Stomach (tissue), 9 donors: ENCODE results near the gene C1QTNF8. TPM values are rescaled to one million over a fixed set of nuclear protein-coding genes. Genes with fewer than 3 reads are reported as not detected.

Experiments
- DNase-seq, 2 donors: peaks; one replicate each; pipeline versions ENCODE4 v3.0.0 to v3.0.0-alpha.2; 2013 to 2019
- H3K27ac ChIP-seq, 5 donors: fragments of 200-600 bp in 4 of 5; sonication (generic) in 4 of 5; one replicate each; pipeline ENCODE4 v1.5.1; 2013 to 2019; ENCODE audit warnings: mild to moderate bottlenecking in 1 of 5, moderate library complexity in 1 of 5
- H3K27me3 ChIP-seq, 3 donors: fragments of 200-600 bp; sonication (generic); one replicate each; pipeline ENCODE4 v1.5.1; 2017 to 2019; ENCODE audit warnings: mixed run types in 1 of 3
- H3K36me3 ChIP-seq, 4 donors: fragments of 200-600 bp; sonication (generic); 1 replicate in 3 of 4; 2 replicates in 1 of 4; pipeline ENCODE4 v1.5.1; 2016 to 2019
- H3K4me1 ChIP-seq, 4 donors: fragments of 200-600 bp; sonication (generic); one replicate each; pipeline ENCODE4 v1.5.1; 2016 to 2019
- H3K4me3 ChIP-seq, 4 donors: fragments of 200-600 bp; sonication (generic) in 3 of 4; one replicate each; pipeline ENCODE4 v1.5.1; 2016 to 2019; ENCODE audit warnings: mild to moderate bottlenecking in 1 of 4
- H3K9me3 ChIP-seq, 4 donors: fragments of 200-600 bp; sonication (generic); one replicate each; pipeline ENCODE4 v1.5.1; 2016 to 2019
- CTCF ChIP-seq, 7 experiments: fragments of 450-650 bp in 4 of 7; fragments of 200-600 bp in 3 of 7; sonication (generic) in 3 of 7; IDR thresholded peaks; one replicate each; pipeline ENCODE4 v1.5.1; 2016 to 2019; ENCODE audit warnings: antibody characterized with exemption in 7 of 7, control low read depth in 2 of 7, mild to moderate bottlenecking in 1 of 7
- EP300 ChIP-seq: sonication (generic); formaldehyde crosslinking; IDR thresholded peaks from one replicate; pipeline ENCODE4 v1.6.1; 2017; ENCODE audit warnings: antibody characterized with exemption
- POLR2A ChIP-seq, 4 donors: fragments of 450-650 bp; IDR thresholded peaks; one replicate each; pipeline ENCODE4 v1.6.1; 2016; ENCODE audit warnings: antibody characterized with exemption in 4 of 4, control low read depth in 2 of 4, mild to moderate bottlenecking in 1 of 4, moderate library complexity in 1 of 4
- POLR2AphosphoS5 ChIP-seq, 3 donors: sonication (generic); formaldehyde crosslinking; IDR thresholded peaks; one replicate each; pipeline ENCODE4 v1.6.1; 2016; ENCODE audit warnings: antibody characterized with exemption in 3 of 3
- WGBS, 5 donors: extraction: QIAGEN DNeasy Blood & Tissue Kit in 3 of 5; methylation state at CpG; one replicate each; pipeline versions ENCODE4 v1.1.5 to v1.1.7; 2013 to 2018; 5-methylcytosine and 5-hydroxymethylcytosine counted together
- intact Hi-C: fragments of 100-400 bp; cut with DNase I; formaldehyde crosslinking; loops from one replicate; pipeline ENCODE4 v1.15.1; 2023; ENCODE audit warnings: low total_unique reads
- polyA plus RNA-seq, 3 donors: library from polyadenylated mRNA; stranded (reverse); fragments of 200-250 nt; gene quantifications; one replicate each; pipeline ENCODE4 v1.2.3, GENCODE V29; 2013
- total RNA-seq, 5 donors: library from RNA; depleted of rRNA; stranded (reverse); fragments of >200 nt; gene quantifications; one replicate each; pipeline versions ENCODE4 v1.1.0 to v1.2.3, GENCODE V29; 2014 to 2016
- donor health status: healthy with polysubstance abuse.
- donor health status: Bipolar disorder and iron deficiency.
- donor health status: healthy.

C1QTNF8 gene
- total and polyA plus RNA-seq, 8 donors, result not detected

- Histone ChIP-seq H3K4me1 (peaks cover 0 to 28% (median 19%) of the 10 kb centered on the region in 4 donors), H3K4me3 (no peak overlapping the region), H3K27ac (no peak overlapping the region), H3K36me3 (no peaks in the 10 kb centered on the region), H3K27me3 (peaks cover 0 to 98% (median 58%) of the 10 kb centered on the region in 3 donors), H3K9me3 (peaks cover 3 to 10% (median 9%) of the 10 kb centered on the region in 4 donors)
- 61 to 85% (median 80%) methylated on average over 20 to 49 of the region's 49 CpGs for WGBS, 5 donors
- TF ChIP-seq POLR2AphosphoS5 (IDR thresholded peaks at IDR 0.05) (no peak), EP300 (no peak), CTCF (IDR thresholded peaks at IDR 0.05) (no peak), POLR2A (IDR thresholded peaks at IDR 0.05) (no peak)
- DNase-seq, result no peak
- intact Hi-C loops, result no loop called here
These were observed 49.8 kb downstream of the C1QTNF8 start for GRCh38 chr16:1045993-1046911.

GRCh38 chr16:1045310-1045992 is 50.6 kb downstream of the C1QTNF8 start:
- Histone ChIP-seq H3K4me3 (no peak overlapping the region), H3K27me3 (peaks cover 0 to 97% (median 58%) of the 10 kb centered on the region in 3 donors), H3K36me3 (no peaks in the 10 kb centered on the region), H3K4me1 (peaks cover 0 to 28% (median 19%) of the 10 kb centered on the region in 4 donors), H3K9me3 (peaks cover 3 to 10% (median 9%) of the 10 kb centered on the region in 4 donors), H3K27ac (no peak overlapping the region)
- intact Hi-C loops, result no loop called here
- TF ChIP-seq POLR2AphosphoS5 (IDR thresholded peaks at IDR 0.05) (no peak), EP300 (no peak), CTCF (IDR thresholded peaks at IDR 0.05) (no peak), POLR2A (IDR thresholded peaks at IDR 0.05) (no peak)
- 36 to 57% (median 50%) methylated on average over 9 to 38 of the region's 38 CpGs for WGBS, 5 donors
- DNase-seq, result no peak

DNA sequence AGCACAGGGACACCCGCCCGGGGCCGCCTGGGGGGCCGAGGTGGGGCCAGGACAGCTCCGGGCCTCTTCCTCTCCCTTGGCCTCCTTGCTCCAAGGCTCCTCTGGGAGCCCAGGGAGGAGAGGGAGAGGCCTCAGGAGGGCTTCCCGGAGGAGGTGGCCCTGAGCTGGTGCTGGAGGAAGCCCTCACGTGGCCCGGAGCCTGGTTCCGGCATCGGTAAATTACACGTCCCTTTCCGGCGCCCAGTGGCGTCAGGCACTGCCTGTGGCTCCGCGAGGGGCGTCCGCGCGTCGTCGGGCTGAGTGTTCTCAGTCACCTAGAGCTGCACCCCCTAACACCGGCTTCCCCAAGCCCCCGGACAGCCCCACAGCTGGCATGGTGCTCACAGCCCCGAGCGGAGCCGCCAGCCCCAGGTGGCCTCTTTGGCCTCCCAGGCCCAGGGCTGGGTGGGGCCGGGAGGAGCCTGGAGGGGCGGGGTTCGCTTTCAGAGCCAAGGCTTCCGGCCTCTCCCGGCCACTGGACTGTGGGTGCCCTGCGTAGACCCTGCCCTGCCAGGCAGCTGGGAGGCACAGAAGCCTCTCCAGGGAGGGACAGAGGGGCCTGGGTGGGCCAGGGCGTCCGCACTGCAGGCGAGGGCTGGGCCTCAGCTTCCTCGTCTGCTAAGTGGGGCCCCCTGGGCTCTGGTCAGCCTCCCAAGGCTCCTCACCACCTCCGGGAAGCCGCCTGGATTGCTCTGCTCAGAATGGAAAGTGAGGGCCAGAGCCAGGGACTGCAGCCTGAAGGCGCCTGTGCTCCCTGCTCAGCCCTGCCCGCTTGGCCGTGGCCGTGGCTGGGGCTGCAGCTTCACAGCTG is 51.4 kb downstream of the C1QTNF8 start:
- Histone ChIP-seq H3K27ac (no peak overlapping the region), H3K36me3 (no peaks in the 10 kb centered on the region), H3K9me3 (peaks cover 3 to 10% (median 9%) of the 10 kb centered on the region in 4 donors), H3K27me3 (peaks cover 0 to 96% (median 60%) of the 10 kb centered on the region in 3 donors), H3K4me1 (peaks cover 0 to 28% (median 19%) of the 10 kb centered on the region in 4 donors), H3K4me3 (no peak overlapping the region)
- WGBS, 5 donors, result 51 to 64% (median 57%) methylated on average over 11 to 43 of the region's 43 CpGs
- intact Hi-C loops, result no loop called here
- no peak for TF ChIP-seq POLR2AphosphoS5 (IDR thresholded peaks at IDR 0.05)
- TF ChIP-seq CTCF (IDR thresholded peaks at IDR 0.05), result no peak
- no peak for TF ChIP-seq POLR2A (IDR thresholded peaks at IDR 0.05)
- TF ChIP-seq EP300, result no peak
- DNase-seq, result no peak
